HG02798 (cell line): ENCODE measurements around the gene EPHA8.

Experiments
- ATAC-seq: cut with Tn5 transposase; IDR thresholded peaks from one replicate; pipeline ENCODE4 v1.9.1; 2021; ENCODE audit warnings: mild to moderate bottlenecking; ENCODE audit not compliant: unreplicated experiment, poor library complexity

Gene EPHA8

GRCh38 chr1:22534951-22535350, 28.3 kb upstream of the EPHA8 start:
- no peak for ATAC-seq

DNA sequence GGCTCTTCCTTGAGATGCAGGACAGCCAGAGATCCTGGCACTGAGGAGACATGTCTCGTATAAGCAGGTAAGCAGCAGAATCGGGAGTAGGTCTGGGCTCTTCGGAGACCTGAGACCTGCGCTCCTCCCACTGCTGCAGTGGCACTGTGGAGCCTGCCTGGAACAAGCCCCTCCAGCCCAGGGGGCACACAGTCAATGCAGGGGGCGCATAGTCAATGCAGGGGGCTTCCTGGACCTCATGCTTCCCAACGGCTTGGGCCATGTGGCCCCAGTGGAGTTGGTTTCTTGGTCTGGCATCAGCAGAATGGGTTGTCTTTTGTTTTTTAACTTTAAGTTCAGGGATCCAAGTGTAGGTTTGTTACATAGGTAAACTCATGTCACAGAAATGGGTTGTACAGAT, 27.9 kb upstream of the EPHA8 start:
- ATAC-seq: no peak

- no peak for ATAC-seq
These were observed 26.8 kb upstream of the EPHA8 start for GRCh38 chr1:22536506-22536905.

DNA sequence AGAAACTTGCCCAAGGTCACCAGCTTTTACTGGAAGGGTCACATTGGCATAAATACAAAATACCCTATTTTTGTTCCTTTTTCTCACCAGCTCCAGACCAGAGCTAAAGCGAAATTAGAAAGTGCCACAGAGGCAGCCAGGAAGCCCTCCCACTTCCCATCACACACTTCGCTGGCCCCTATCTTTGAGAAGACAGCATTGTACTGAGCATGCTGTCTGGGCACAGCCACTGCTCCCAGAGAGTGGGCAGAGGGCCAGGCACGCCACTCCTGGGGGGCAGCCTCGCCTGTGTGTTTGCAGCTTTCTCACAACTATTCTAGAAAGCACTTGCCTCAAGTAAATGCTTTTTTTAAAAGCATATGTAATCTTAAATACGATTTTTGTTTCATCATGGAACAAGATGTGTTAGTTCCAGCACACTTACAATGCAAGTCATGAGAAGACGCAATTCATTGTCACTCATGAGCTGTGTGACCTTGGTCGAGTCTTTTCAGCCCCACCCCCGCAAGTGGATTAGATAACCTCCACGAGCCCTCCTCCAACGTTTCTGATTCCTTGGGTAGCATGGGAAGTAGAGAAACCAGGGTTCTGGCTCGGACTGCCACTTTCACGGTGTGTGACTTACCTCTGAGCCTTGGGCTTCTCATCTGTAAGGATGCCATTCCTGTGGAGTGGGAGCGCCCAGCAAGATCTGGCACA, 25.7 kb upstream of the EPHA8 start:
- ATAC-seq: no peak

GRCh38 chr1:22539510-22540118, 23.7 kb upstream of the EPHA8 start:
- no peak for ATAC-seq

DNA sequence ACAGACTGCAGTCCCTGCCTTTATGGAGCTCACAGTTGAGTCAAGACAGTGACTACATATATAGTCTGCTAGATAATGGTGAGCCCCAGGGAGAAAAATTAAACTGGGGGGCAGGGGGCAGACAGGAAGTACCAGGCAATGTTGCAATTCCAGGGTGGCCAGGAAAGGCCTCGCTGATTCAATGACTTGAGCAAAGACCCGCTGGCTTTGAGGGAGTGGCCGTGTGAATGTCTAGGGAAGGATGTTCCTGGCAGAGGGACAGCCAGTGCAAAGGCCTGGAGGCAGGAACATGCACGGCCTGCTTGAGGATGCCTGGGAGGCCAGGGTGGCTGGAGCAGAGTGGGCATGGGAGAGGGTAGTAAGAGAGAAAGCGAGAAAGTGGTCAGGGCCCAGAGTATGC, 23.0 kb upstream of the EPHA8 start:
- no peak for ATAC-seq

GRCh38 chr1:22542886-22543285, 20.4 kb upstream of the EPHA8 start:
- no peak for ATAC-seq

- ATAC-seq: no peak
These were observed 19.6 kb upstream of the EPHA8 start for GRCh38 chr1:22543679-22544078.

DNA sequence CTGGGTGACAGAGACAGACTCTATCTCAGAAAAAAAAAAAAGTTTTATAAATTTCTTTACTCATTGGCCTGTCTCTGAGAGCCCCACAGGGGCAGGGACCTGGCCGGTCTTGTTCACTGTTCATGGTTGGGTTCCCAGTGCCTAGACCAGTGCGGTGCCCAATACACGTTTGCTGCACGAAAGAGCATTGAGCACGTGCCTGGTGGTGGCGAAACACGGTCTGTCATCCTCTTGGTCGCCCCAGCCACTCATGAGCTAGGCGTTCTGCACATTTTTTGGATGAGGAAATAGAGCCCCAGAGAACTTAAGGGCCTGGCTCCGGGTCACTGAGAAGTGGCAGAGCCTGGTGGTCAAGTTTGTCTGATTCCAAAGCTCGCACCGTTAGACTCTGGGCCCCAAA, 18.7 kb upstream of the EPHA8 start:
- ATAC-seq: no peak

- no peak for ATAC-seq
These were observed 18.1 kb upstream of the EPHA8 start for GRCh38 chr1:22545141-22545540.

GRCh38 chr1:22547186-22547817, 16.0 kb upstream of the EPHA8 start:
- no peak for ATAC-seq

- no peak for ATAC-seq
These were observed 15.3 kb upstream of the EPHA8 start for GRCh38 chr1:22547818-22548462.

- ATAC-seq: no peak
These were observed 13.3 kb upstream of the EPHA8 start for GRCh38 chr1:22550021-22550420.

DNA sequence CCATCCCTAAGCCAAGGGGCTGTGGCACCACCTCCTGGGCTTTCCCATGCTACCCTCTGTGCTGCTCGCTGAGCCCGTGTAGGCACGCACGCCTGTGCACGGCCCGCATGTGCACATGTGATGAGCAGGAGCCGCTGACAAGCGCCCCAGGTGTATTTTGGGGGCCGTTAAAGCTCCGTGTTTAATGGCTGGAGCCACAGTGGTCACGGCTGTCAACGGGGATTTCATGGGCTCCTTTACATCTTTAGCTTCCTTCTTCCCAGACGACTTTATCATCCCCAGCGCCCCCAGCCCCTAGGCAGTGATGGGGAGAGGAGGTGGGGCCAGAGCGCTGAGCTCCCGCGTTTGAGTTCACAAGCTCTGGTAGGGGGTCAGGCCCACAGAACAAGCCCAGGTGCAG, 11.7 kb upstream of the EPHA8 start:
- no peak for ATAC-seq

DNA sequence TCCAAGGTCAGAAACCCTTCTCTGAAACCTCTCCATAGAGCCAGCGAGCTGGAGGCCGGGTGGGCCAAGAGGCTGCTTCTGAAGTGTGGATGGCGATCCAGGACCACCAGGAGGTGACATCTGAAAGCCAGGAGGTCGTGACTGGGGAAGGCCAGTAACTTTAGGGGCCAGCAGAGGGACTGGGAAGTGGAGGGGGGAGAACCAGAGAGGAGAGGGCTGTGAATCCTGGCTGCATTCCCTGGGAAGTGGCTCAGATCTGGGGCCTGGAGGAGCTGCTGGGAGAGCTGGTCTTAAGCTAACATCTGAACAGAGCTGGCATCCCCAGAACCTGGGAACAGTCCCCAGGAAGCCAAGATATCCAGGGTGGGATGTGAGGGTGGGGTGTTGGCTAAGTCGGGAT, 11.3 kb upstream of the EPHA8 start:
- no peak for ATAC-seq

DNA sequence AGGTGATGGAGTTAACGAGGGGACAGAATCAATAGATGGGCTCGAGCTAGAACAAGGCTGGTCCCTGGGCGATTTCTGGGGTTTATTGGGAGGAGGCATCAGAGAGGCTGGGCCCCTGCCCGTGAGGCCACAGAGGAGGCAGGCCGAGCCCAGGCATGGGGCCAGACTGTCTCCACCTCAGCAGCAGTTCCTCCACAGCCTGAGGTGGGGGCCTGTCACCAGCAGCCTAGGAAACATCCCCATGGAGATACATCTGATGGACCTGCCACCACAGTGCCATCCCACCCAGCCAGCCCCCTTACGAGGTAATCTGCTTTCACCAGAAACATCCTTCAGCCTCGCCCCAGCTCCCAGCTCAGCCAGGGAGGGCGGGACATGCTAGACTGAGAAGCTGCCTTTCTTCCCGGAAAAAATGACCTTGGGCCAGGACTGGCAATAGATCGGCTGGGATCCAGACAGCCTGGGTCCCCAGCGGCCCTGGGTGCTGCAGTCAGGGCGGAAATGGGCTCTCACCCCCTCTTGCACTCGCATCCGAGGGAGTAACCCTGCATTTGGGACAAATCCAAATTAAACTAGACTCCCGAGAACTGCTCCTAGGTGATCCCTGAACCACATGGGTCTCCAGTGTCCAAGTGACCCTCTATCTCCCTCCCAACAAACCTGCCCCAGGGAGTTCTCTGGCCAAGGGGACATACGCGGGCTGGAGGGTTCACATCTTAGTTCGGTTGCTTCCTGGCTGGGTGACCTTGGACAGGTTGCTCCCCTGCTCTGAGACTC, 10.0 kb upstream of the EPHA8 start:
- ATAC-seq: no peak

DNA sequence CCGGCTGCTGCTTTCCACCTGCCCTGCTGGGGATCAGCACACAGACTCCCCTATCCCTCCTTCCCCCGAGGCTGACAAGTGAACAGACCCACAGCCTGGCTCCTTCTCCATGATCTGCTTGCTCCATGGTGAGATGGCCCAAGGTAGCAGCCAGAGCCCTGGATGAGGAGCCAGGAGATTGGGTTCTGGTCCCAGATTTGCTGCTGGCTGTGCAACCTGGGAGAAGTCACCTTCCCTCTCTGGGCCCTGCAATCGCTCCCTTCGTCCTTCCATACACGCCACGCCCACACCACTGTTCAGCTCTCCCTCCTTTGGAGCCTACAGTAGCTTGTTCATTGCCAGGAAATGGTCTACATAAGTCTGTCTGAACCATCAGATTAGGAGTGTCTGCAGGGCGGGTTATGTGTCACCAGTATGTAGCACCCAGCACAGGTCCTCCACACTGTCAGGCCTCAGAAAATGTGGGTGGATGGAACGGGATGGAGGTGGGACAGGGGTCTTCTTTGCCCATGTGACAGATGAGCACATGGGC, 9.2 kb upstream of the EPHA8 start:
- ATAC-seq: no peak

DNA sequence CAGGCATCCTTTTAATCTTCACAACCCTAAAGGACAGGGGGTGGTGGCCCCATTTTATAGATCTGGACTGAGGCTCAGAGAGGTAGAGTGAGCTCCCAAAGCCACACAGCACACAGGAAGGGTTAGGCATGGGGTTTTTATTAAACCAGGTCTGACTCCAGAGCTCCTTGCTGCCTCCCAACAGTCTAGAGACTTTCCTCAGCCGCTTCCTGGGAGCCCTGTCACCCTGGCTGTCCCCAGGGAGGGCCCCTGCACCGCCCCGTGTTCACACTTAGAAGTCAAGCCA, 8.0 kb upstream of the EPHA8 start:
- ATAC-seq: no peak

DNA sequence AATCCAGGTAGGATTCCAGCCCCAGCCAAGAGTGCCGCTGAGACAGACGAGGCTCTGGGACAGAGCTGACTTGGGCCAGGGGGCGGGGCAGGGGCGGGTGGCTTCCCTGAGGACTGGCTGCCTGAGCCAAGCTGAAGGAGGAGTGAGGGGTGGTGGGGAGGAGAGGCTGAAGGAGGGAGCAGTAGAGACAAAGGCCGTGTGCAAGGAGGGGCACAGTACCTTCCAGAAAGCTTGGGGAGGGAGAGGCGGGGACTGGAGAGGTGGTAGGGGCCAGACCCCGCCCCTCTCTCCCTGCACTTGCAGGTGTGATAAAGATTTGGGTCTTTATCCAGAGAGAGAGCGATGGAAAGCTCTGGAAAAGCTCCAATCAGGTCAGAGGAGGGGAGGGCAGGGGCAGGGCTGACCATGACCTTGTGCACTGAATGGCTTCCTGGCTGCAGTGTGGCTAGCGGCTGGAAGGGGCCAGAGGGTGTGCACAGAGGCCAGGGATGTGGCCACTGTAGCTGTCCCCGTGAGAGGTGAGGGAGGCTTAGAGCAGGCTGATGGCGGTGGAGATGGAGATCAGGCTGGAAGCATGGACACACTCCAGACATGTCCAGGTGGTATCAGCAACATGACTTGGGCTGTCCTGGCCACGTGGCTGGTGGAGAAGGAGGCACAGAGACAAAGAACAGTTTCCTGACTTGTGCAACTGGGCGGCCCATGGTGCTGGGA, 6.7 kb upstream of the EPHA8 start:
- no peak for ATAC-seq

GRCh38 chr1:22557341-22557950, 5.8 kb upstream of the EPHA8 start:
- ATAC-seq: no peak
